ENCODE data around the gene CCDC187.

DNA sequence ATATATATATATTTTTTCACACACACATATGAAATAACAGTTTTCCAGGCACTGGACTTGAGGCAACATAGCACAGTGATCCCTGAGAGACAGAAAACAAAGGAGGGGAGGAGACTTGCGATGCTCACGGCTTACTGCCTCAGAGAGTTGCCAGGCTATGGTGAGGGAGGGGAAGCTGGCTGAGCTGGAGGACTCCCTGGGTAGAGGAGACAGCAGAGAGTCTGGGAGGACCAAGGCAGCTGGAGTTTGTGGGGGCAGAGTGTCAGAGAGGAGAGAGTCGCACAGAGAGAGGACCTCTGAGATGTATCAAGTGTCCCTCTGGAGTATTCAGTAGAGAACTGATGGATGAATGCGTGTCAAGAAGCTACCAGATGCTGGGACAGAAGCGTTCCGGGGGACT lies 35.2 kb downstream of the CCDC187 start:
- no peak for TF ChIP-seq POLR2AphosphoS5 (IDR thresholded peaks at IDR 0.05; ENCODE audit: low read depth, low read length)
- no peak for TF ChIP-seq TAF1 (IDR thresholded peaks at IDR 0.05; ENCODE audit: borderline replicate concordance, insufficient read depth, low read length)
- TF ChIP-seq, protein P1, sequence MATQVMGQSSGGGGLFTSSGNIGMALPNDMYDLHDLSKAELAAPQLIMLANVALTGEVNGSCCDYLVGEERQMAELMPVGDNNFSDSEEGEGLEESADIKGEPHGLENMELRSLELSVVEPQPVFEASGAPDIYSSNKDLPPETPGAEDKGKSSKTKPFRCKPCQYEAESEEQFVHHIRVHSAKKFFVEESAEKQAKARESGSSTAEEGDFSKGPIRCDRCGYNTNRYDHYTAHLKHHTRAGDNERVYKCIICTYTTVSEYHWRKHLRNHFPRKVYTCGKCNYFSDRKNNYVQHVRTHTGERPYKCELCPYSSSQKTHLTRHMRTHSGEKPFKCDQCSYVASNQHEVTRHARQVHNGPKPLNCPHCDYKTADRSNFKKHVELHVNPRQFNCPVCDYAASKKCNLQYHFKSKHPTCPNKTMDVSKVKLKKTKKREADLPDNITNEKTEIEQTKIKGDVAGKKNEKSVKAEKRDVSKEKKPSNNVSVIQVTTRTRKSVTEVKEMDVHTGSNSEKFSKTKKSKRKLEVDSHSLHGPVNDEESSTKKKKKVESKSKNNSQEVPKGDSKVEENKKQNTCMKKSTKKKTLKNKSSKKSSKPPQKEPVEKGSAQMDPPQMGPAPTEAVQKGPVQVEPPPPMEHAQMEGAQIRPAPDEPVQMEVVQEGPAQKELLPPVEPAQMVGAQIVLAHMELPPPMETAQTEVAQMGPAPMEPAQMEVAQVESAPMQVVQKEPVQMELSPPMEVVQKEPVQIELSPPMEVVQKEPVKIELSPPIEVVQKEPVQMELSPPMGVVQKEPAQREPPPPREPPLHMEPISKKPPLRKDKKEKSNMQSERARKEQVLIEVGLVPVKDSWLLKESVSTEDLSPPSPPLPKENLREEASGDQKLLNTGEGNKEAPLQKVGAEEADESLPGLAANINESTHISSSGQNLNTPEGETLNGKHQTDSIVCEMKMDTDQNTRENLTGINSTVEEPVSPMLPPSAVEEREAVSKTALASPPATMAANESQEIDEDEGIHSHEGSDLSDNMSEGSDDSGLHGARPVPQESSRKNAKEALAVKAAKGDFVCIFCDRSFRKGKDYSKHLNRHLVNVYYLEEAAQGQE (IDR thresholded peaks at IDR 0.05; ENCODE audit: insufficient read depth in 1 of 2, low read depth in 2 of 2, low read length in 2 of 2), result no peak
- TF ChIP-seq SIN3A (IDR thresholded peaks at IDR 0.05; ENCODE audit: borderline replicate concordance, insufficient read depth, low read length), result no peak
- no peak for TF ChIP-seq FOXP2 (optimal IDR thresholded peaks at IDR 0.05; ENCODE audit: borderline replicate concordance, extremely low read depth, extremely low read length, insufficient read depth)

Measured in PFSK-1 (cell line).